K562 (cell line): ENCODE data around the gene PRR7. TPM values are rescaled to one million over a fixed set of nuclear protein-coding genes. Genes with fewer than 3 reads are reported as not detected.
A peak's percentile ranks its signal among the peaks of the same experiment; 100 is the strongest.

Source experiments
- ARID1B ChIP-seq: fragments of 450-650 bp; IDR thresholded peaks from 2 replicates; pipeline ENCODE4 v1.6.1; 2016; ENCODE audit warnings: antibody characterized with exemption, mild to moderate bottlenecking, inconsistent platforms
- ETS1 ChIP-seq: conservative IDR thresholded peaks from 2 replicates; pipeline ENCODE4 v1.6.1; 2011; ENCODE audit warnings: low read depth, mild to moderate bottlenecking, low read length; ENCODE audit not compliant: control insufficient read depth
- ETV6 ChIP-seq, 3 experiments: fragments of 150-350 bp in 1 of 3; sonication (generic) in 1 of 3; formaldehyde crosslinking in 1 of 3; IDR thresholded peaks; 2 replicates each; pipeline versions ENCODE4 v1.6.1 to v1.8.0; 2014 to 2022; ENCODE audit warnings: borderline replicate concordance in 2 of 3, low read depth in 2 of 3, antibody characterized with exemption in 1 of 3, low read length in 1 of 3, mild to moderate bottlenecking in 1 of 3, missing genetic modification reagents in 1 of 3
- PHTF2 ChIP-seq: fragments of 250-450 bp; sonication (Bioruptor Pico); IDR thresholded peaks from 2 replicates; pipeline ENCODE4 v1.5.0; 2021; ENCODE audit warnings: mild to moderate bottlenecking
- RBM14 ChIP-seq: fragments of 200-400 bp; formaldehyde crosslinking; IDR thresholded peaks from 2 replicates; pipeline ENCODE4 v1.6.1; 2018; ENCODE audit warnings: low read depth, mild to moderate bottlenecking, low read length, moderate library complexity, borderline replicate concordance; ENCODE audit not compliant: insufficient read depth
- RBM22 ChIP-seq: fragments of 200-400 bp; formaldehyde crosslinking; IDR thresholded peaks from 2 replicates; pipeline ENCODE4 v1.6.1; 2018; ENCODE audit warnings: low read length, low read depth; ENCODE audit not compliant: poor library complexity, severe bottlenecking
- SIN3A ChIP-seq, 2 experiments: fragments of 150-350 bp in 1 of 2; IDR thresholded peaks; 2 replicates each; pipeline ENCODE4 v1.6.1; 2011 to 2016; ENCODE audit warnings: borderline replicate concordance in 2 of 2, low read depth in 2 of 2, low read length in 2 of 2, mild to moderate bottlenecking in 2 of 2, moderate library complexity in 2 of 2; ENCODE audit not compliant: control insufficient read depth in 1 of 2
- SRSF3 ChIP-seq: fragments of 200-400 bp; formaldehyde crosslinking; IDR thresholded peaks from 2 replicates; pipeline ENCODE4 v1.6.1; 2016; ENCODE audit warnings: mild to moderate bottlenecking, low read length, moderate library complexity; ENCODE audit not compliant: insufficient read depth
- TGIF2 ChIP-seq: sonication (generic); formaldehyde crosslinking; IDR thresholded peaks from 2 replicates; pipeline ENCODE4 v1.8.1; 2022; ENCODE audit warnings: mild to moderate bottlenecking, missing genetic modification reagents, moderate library complexity
- TSC22D4 ChIP-seq: fragments of 450-650 bp; IDR thresholded peaks from 2 replicates; pipeline ENCODE4 v1.6.1; 2016; ENCODE audit warnings: missing genetic modification characterization, missing biosample characterization, control low read depth
- polyA plus RNA-seq, 8 experiments: library from polyadenylated mRNA; depleted of rRNA in 4 of 8; stranded (reverse) in 5 of 8; unstranded in 3 of 8; fragments of >200 nt; fragmentation: Nextera tagmentation in 2 of 8; fragmentation: Illumina TruSeq in 1 of 8; extraction: Ambion mirVana in 2 of 8; extraction: Trizol in 1 of 8; gene quantifications; 2 replicates each; pipeline versions ENCODE4 v1.2.1 to v1.2.3, GENCODE V29; 2011 to 2014; ENCODE audit warnings: inconsistent platforms in 1 of 8, missing spikeins in 1 of 8
- total RNA-seq, 7 experiments: library from RNA; depleted of rRNA in 6 of 7; stranded (reverse); fragments of >200 nt in 6 of 7; fragmentation: Illumina TruSeq in 2 of 7; extraction: Trizol in 2 of 7; gene quantifications; 2 replicates each; pipeline versions ENCODE4 v1.2.1 to v1.2.3, GENCODE V29; 2011 to 2021; ENCODE audit warnings: low replicate concordance in 1 of 7
- TF ChIP-seq, protein P1 (sequence below): fragments of 250-450 bp; sonication (Bioruptor Pico); IDR thresholded peaks from 2 replicates; pipeline ENCODE4 v1.4.0; 2020; ENCODE audit warnings: mild to moderate bottlenecking, moderate library complexity
- TF ChIP-seq, protein P2 (sequence below): fragments of 450-650 bp; IDR thresholded peaks from 2 replicates; pipeline ENCODE4 v1.6.1; 2016; ENCODE audit warnings: low read depth

PRR7 gene
- total and polyA plus RNA-seq, 9 of the 15 experiments (the other 6 are each of a cell fraction or from before 2014, with no cell fraction given), result 0.80 to 11.3 (median 10.4) TPM; not detected in 4

GRCh38 chr5:177427211-177427822 is 19.3 kb upstream of the PRR7 start (continued):
- TF ChIP-seq SIN3A (IDR thresholded peaks at IDR 0.05; ENCODE audit: borderline replicate concordance in 2 of 2, control insufficient read depth in 1 of 2, low read depth in 2 of 2, low read length in 2 of 2) (peak; percentile 13 to 84; a peak in 2 of 4 replicates), SRSF3 (0 out of 2 replicates have a peak, but pooled peaks have one; percentile 15), RBM14 (no peak), TGIF2 (CRISPR knock-in tag) (no peak), ETV6 (IDR thresholded peaks at IDR 0.05; ENCODE audit: borderline replicate concordance in 1 of 2, low read depth in 2 of 2, low read length in 1 of 2) (no peak), ETV6 (CRISPR knock-in tag; IDR thresholded peaks at IDR 0.05; ENCODE audit: borderline replicate concordance) (no peak), RBM22 (no peak), TSC22D4 (tag) (no peak), PHTF2 (no peak), ARID1B (no peak), ETS1 (no peak)
- TF ChIP-seq, protein P1, sequence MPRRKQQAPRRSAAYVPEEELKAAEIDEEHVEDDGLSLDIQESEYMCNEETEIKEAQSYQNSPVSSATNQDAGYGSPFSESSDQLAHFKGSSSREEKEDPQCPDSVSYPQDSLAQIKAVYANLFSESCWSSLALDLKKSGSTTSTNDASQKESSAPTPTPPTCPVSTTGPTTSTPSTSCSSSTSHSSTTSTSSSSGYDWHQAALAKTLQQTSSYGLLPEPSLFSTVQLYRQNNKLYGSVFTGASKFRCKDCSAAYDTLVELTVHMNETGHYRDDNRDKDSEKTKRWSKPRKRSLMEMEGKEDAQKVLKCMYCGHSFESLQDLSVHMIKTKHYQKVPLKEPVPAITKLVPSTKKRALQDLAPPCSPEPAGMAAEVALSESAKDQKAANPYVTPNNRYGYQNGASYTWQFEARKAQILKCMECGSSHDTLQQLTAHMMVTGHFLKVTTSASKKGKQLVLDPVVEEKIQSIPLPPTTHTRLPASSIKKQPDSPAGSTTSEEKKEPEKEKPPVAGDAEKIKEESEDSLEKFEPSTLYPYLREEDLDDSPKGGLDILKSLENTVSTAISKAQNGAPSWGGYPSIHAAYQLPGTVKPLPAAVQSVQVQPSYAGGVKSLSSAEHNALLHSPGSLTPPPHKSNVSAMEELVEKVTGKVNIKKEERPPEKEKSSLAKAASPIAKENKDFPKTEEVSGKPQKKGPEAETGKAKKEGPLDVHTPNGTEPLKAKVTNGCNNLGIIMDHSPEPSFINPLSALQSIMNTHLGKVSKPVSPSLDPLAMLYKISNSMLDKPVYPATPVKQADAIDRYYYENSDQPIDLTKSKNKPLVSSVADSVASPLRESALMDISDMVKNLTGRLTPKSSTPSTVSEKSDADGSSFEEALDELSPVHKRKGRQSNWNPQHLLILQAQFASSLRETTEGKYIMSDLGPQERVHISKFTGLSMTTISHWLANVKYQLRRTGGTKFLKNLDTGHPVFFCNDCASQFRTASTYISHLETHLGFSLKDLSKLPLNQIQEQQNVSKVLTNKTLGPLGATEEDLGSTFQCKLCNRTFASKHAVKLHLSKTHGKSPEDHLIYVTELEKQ (CRISPR knock-in tag), result no peak
- TF ChIP-seq, protein P2, sequence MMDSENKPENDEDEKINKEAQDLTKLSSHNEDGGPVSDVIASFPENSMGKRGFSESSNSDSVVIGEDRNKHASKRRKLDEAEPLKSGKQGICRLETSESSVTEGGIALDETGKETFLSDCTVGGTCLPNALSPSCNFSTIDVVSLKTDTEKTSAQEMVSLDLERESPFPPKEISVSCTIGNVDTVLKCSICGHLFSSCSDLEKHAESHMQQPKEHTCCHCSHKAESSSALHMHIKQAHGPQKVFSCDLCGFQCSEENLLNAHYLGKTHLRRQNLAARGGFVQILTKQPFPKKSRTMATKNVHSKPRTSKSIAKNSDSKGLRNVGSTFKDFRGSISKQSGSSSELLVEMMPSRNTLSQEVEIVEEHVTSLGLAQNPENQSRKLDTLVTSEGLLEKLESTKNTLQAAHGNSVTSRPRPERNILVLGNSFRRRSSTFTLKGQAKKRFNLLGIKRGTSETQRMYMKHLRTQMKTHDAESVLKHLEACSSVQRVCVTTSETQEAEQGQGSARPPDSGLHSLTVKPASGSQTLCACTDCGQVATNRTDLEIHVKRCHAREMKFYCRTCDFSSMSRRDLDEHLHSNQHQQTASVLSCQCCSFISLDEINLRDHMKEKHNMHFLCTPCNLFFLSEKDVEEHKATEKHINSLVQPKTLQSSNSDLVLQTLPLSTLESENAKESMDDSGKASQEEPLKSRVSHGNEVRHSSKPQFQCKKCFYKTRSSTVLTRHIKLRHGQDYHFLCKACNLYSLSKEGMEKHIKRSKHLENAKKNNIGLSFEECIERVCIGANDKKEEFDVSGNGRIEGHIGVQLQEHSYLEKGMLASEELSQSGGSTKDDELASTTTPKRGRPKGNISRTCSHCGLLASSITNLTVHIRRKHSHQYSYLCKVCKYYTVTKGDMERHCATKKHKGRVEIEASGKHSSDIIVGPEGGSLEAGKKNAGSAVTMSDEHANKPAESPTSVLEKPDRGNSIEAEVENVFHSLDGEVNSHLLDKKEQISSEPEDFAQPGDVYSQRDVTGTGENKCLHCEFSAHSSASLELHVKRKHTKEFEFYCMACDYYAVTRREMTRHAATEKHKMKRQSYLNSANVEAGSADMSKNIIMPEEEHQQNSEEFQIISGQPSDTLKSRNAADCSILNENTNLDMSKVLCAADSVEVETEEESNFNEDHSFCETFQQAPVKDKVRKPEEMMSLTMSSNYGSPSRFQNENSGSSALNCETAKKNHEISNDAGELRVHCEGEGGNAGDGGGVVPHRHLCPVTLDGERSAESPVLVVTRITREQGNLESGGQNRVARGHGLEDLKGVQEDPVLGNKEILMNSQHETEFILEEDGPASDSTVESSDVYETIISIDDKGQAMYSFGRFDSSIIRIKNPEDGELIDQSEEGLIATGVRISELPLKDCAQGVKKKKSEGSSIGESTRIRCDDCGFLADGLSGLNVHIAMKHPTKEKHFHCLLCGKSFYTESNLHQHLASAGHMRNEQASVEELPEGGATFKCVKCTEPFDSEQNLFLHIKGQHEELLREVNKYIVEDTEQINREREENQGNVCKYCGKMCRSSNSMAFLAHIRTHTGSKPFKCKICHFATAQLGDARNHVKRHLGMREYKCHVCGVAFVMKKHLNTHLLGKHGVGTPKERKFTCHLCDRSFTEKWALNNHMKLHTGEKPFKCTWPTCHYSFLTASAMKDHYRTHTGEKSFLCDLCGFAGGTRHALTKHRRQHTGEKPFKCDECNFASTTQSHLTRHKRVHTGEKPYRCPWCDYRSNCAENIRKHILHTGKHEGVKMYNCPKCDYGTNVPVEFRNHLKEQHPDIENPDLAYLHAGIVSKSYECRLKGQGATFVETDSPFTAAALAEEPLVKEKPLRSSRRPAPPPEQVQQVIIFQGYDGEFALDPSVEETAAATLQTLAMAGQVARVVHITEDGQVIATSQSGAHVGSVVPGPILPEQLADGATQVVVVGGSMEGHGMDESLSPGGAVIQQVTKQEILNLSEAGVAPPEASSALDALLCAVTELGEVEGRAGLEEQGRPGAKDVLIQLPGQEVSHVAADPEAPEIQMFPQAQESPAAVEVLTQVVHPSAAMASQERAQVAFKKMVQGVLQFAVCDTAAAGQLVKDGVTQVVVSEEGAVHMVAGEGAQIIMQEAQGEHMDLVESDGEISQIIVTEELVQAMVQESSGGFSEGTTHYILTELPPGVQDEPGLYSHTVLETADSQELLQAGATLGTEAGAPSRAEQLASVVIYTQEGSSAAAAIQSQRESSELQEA, result no peak
